Erythroblast (primary cell): ENCODE results near the gene RPL19.

Source experiments
- GATA1 ChIP-seq: IDR thresholded peaks from 2 replicates; pipeline ENCODE4 v1.6.1; 2011; ENCODE audit warnings: low read depth, mild to moderate bottlenecking, control low read depth, low read length, moderate library complexity
- POLR2A ChIP-seq: IDR thresholded peaks from 2 replicates; pipeline ENCODE4 v1.6.1; 2011; ENCODE audit warnings: mild to moderate bottlenecking, low read length

- no peak for TF ChIP-seq POLR2A
- no peak for TF ChIP-seq GATA1
These were observed 17.0 kb upstream of the RPL19 start for GRCh38 chr17:39183045-39183444.
